SKM-1 (cell line): ENCODE measurements around the gene AEBP1.

Experiments used
- DNase-seq: peaks from one replicate; lab custom pipeline; 2025; ENCODE audit not compliant: unreplicated experiment; lab: John Stamatoyannopoulos, UW

AEBP1 gene

DNA sequence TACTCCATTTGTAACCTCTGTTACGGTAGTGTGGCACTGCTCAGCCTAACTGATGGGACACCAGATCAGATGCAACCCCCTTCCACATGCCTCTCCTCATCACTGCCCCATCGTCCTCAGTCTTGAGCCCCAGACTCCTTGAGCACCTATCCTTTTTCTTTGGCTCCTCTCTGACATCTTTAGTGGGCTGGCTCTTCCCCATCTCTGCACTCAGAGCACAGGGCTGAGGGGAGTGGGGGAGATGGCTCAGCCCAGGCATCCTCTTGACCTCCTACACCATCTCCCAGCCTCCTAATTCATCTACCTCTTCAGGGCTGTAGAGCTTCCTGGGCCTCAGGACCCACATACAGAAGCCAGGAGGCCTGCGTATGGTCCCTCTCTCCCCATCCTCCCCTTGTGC lies 20.3 kb upstream of the AEBP1 start:
- DNase-seq: no peak

DNA sequence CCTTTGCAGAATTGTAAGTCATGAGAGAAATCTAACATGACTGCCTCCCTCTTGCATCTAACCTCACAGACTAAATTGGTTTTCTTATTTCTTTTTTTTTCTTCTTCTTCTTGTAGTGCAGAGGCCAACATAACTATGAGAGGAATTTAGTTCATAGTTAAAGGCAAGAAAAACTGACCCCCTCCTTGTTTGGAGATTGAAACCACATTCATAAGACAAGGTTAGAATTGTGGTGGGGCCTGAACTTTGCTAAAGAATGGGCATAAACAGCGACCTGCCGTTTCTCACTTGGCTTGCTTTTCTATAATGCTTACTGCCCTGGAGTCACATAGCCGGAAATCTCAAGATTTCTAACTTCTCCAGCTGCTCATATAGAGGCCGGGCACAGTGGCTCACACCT lies 19.4 kb upstream of the AEBP1 start:
- no peak for DNase-seq

DNA sequence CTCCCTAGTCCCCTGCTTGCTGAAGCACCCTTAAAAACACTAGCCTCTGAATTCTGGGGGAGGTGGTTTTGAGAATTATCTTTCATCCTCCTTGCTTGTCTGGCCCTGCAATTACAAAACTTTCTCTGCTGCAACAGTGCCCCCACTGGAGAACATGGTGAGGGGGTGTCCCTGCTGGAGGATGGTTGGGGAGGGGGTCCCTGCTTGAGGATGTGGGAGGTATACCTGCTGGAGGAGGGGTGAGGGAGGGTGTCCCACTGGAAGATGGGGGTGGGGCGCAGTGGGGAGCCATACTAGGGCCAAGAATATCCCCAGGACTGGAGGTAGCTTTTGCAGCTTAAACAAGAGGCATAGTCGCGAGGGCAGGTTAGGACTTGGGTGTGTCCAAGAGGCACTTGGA lies 18.6 kb upstream of the AEBP1 start:
- no peak for DNase-seq

DNA sequence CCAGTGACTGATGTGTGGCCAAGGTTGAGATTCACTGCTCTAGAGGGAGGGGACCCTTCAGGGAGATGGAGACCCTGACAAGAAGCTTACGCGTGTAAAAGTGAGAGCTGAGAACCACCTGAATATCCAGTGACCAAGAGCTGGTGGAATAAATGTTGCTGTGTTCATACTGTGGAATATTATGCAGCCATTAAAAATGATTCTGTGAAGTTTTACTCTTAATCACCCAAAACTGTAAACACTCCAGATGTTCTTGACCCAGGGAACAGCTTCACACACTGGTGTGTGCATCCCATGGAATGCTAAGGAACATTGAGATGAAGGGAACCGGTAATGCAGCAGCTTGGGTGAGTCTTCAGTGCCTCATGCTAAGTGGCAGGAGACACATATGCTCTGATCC lies 17.5 kb upstream of the AEBP1 start:
- DNase-seq: no peak

DNA sequence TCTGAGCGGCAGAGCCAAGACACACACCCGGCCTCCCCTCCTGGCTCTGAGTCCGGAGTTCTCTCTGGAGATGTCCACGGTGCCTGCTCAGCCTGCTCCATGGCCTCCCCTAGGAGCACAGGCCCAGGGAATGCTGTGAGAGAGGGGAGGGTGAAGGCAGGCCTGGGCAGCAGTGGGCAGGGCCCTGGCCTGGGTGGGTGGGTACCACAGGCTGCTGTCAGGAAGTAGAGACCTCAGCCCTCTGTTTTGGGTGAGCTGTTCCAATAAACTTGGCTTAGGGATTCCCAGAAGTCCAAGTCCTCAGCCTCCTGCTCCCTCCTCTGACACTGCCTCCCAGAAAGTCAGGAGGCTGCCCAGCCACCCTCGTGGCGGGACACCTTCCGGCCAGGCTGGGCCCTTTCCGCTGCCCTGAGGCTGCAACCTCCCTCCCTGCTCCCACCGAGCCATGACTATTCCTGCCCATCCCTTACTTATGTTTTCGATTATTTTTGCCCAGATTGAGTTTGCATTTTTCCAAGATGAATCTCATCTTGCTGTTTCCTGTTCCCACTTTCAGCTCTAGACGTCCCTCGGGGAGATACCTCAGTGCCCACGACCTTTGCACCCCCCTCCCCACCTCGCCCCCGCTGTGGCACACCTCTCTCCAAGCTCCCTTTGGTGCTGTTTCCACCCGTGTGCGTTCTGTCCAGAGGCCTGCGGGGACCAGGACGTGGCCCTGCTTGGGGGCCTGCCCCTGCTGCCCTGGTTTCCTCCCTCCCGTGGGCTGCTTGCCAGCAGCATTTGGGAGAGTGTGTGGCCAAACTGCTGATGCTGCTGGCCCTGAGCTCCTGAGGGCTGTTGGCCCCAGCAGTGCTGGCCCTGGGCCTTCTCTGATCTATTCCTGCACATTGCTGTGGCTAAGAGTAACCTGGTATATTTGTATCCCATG lies 16.0 kb upstream of the AEBP1 start:
- no peak for DNase-seq

DNA sequence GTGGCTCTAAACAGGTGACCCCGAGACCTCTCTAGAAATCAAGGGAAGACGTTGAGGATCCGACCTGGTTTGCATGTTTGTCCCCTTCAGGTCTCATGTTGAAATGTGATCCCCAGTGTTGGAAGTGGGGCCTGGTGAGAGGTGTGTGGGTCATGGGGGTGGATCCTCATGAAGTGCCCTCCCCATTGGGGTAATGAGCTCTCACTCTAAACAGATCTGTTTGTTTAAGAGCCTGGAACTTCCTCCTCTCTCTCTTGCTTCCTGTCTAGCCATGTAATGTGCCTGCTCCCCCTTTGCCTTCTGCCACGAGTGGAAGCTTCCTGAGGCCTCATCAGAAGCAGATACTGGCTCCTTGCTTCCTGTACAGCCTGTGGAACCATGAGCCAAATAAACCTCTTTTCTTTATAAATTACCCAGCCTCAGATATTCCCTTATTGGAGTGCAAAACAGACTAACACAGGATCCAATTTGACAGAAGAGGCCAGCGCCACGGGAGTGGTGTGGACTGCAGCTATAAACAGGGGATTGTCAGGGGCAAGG lies 11.0 kb upstream of the AEBP1 start:
- no peak for DNase-seq

DNA sequence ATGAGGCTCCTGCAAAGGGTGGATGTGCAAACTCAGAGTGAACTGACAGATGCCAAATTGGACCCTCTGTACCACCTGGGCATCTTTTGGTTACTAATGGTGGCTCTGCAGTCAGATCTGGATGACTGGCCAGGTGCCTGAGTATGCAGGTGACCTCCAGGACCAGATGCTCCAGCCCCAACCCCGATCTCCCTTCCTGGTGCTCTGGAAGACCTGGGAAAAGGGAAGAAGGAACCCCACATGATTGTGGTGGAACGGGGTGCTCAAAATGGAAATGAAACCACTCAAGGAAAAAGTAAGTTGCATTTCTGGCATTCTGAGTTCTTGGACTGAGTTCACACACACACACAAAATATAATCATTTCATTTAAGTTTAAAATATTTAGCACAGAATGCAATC lies 9.8 kb upstream of the AEBP1 start:
- DNase-seq: no peak

DNA sequence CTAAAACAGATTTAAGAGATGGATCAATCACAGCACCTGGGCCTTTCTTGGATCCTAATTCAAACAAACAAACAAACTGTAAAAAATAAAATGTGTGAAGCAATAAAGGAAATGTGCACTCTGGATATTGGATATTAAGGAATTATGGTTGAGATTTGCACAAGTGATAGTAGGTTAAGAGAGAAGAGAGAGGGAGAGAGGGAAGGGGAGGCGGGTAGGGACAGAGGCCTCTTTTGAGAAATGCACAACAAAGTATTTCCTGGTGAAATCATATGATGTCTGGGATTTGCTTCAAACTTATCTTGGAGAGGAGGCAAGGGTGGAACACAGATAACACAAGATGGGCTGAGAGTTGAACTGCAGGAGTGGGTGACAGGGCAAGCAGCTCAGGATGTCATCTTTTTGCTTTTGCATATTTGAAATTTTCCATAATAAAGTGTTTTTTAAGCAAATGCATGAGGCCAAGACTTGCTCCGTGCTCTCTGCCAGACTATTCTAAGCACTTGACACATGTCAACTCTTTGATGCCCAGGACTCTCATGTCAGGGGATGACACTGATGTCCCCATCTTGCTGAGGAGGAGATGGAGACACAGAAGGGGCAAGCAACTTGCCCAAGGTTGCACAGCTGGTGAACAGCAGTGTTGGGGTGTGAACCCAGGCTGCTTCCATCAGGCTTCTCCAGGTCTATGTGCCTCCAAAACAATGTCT lies 9.1 kb upstream of the AEBP1 start:
- DNase-seq: no peak

DNA sequence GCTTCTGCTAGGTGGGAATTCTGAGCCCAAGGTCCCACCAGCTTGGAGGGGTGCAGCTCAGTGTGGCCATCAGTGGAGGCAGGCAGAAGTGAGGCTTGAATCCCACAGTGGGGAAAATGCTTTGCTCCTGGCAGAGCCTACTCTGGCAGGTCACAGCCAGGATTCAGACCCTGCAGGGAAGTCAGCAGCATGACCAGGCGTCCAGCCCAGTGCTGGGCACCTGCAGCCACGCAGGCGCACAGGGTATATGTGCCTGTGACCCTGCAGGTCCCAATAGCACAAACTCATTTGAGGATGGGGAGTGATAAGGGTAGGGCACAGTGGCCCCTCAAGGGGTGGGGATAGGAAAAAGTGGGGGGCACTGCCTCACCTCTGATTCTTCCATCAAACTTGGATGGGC lies 8.4 kb upstream of the AEBP1 start:
- DNase-seq: no peak

DNA sequence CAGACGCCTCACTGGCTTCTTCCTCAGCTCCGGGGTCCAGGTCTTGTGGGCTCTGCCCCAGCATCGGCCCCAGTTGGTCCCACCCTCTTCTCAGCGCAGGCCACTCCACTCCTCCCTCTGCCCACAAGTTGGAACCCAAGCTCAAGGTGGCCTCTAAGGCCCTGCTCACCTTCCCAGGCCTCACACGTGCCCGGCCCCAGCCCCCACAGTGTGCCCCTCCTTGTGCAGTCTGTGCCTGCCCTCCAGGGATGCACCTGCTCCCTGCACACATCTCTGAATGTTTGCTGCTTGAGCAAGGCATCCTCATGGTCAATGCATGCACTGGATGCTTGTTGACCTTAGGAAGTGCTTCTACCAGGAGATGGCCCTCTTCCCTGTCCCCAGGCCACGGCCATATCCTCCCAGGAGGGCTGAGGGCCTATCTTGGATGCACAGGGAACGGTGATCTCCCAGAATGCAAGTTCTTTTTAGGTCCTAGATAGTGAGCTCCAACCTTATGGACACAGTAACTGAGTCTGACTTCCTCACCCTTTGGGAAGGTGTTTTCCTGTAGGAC lies 7.7 kb upstream of the AEBP1 start:
- no peak for DNase-seq

DNA sequence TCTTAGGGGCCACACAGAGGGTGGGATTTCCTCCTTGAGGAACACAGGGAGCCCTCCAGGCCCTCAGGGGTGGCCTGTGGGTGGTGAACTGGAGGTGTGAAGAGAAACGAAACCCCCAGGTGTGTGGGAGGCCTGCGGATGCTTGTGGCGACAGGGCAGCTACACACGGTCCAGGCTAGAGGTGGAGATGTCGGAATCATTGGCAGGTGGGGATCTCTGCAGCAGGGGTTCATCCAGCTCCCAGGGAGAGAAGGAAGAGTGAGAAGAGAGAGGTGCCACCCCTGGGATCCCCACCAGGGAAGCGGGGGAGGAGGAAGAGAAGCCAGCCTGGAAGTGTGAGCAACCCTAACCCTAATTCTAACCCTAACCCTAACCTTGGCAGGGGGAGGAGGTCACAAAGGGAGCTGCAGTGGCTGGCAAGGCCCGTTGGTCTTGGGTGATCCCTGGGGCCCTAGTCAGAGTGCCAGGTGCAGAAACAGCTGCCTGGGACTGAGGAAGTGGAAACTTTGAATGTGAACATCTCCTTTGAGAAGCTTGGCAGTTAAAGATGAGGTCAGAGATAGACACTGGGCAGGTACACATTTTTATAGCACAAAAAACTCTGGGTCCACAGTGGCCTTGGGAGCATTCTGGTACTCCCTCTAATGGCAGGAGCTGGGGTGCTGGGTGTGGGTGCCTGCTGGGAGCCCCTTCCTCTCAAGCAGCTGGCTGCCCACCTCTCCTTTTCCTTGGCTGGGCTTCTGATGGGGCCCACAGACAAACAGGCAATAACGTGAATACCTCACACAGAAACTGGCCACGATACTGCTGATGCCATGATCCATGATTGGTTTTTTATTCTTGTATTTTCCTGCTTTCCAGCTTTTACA lies 6.8 kb upstream of the AEBP1 start:
- no peak for DNase-seq

DNA sequence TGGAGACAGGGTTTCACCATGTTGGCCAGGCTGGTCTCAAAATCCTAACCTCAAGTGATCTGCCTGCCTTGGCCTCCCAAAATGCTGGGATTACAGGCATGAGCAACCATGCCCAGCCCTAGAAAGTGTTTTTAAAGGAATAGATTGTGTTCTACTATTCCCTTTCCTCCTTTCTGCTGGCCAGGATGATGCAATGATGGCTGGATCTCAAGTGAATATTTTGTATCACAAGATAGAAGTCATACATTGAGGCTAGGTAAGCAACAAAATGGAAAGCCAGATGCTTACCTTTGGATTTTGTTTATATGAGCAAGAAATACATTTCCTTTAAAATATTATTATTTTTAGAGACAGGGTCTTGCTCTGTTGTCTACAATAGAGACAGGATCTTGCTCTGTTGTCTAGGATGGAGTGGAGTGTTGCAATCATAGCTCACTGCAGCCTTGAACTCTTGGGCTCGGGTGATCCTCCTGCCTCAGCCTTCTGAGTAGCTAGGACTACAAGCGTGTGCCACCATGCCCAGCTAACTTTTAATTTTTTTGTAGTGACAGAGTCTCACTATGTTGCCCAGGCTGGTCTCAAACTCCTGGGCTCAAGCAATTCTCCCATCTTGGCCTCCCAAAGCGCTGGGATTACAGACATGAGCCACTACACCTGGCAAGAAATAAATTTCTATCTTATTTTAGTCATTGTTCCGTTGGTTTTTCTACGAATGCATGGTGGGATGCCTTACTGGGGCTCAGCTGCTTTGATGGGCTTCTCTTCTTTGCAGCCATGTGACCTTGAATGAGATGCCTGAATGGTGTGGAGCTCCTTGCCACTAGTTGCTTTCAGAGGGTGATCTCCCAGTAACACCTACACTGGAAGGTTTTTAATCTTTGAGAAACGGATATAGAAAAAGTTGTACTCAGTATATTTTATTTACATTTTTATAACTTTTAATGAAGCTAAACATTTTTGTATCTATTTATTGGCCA lies 5.8 kb upstream of the AEBP1 start:
- no peak for DNase-seq

DNA sequence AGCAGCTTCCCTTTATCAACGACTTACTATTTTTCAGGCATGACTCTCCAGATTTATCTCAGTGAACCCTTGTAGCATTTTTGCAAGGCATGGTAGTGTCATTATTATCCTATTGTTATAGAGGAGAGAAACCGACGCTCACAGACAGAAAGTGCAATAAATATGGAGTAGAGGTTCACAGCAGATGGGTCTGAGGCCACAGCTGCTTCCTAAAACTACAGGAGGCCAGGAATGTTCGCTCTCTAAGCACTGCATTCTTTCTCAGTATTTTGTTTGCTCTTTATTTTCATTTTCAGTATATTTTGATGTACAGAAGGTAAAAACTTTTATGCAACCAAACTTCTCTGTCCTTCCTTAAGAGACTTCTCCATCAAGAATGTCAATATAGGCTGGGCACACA lies 4.5 kb upstream of the AEBP1 start:
- no peak for DNase-seq

DNA sequence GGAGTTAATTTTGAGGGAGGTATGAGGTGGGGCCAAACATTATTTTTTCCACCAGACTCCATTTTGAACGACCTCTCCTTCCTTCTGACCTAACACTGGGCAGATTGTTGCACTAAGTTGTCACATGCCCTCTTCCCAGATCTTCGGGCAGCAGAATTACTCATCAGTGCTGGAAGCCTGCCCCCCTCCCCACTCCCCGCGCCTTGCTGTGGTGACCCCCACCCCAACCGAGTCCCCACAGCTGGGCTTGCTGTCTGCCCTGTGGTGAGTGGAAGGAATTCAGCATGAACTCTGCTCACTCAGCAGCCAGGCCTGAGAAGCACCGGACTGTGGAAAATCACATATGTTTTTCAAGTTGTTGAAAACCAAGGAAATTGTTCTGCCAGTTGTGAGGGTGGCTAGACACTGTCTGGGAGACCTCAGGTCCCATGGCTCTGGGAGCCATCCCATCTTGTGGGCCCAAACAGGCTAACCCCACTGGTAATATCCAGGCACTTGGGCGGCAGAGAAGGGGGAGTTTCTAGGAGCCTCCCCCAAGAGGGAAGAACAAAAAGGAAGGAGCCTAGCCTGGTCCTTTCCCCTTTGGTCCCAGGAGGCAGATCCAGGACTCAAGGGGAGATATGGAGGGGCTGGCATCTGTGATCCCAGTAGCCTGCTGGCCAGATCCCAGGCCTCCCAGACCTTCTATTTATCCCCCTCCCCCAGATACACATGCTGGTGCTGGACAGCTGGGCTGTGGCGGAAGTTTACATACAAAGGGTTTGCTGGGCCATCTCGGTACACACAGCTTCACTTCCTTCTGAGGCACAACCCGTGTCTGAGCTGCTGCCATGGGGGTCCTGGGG lies 3.5 kb upstream of the AEBP1 start:
- DNase-seq: no peak

DNA sequence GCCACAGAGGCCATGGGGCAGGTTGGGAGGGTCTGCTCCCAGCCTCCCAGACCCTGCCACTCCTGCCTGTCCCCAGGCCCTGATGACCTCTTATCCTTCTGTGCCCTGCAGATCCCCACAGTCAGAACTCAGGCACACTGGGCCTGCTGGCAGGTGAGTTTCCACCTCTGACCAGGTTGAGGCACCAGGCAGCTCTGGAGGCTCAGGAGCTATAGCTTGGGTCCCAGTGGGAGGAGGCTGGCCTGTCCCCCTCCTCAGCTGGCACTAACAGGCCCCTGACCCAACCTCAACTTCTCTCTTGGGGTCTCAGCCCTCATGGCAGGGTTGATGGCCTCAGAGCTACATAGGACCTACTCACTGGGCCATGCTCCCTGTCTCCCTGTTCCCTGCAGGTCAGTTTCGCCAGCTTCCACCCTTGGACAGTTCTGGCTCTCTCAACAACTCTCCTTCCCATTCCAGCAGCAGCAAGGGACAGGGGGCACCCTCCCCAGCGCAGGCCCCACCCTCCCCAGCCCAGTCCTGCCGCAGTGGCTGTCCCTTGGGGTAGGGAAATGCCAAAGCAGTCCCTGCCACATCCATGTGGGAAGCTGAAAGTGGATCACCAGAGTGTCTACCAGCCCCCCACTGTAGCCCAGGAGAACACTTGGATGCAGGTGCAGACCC lies 2.7 kb upstream of the AEBP1 start:
- DNase-seq: no peak

DNA sequence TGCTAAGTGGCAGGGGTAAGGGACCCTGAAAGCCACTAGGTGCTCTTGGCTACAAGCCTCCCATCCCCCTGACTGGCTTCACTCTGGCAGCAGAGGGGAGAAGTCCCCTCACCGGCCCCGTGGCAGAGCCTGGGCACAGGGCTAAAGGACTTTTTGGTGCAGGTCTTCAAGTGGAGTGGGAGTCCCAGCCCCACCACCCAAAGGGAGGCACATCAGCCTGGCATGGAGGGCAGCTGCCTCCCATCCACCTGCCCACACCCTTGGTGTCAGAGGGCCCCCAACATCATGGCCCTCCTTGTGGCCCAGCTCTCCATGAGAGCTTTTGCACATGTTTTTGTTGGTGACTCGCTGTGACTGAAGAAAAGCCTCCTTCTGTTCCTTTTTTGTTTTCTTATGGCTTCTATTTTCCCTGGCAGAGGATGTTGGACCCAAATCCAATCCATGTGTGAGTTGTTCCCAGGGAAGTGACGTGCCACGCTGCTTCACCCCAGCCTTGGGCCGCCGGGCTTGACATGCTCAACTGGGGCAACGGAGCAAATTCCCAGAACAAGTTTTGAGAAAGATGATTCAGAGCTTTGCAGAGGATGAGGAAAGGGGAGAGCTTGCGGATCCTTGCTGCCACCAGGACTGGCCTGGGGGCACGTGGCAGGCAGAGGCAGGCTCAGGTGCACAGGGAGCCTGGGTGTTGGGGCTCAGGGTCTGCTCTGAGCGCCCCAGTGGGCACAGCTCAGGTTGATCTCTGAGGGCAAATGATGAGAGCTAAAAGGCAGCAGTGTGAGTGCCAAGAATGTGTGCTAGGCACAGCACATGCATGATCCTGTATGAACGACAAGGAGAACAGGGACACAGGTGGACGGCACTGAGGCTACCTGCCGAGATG lies 1.9 kb upstream of the AEBP1 start:
- DNase-seq: no peak

DNA sequence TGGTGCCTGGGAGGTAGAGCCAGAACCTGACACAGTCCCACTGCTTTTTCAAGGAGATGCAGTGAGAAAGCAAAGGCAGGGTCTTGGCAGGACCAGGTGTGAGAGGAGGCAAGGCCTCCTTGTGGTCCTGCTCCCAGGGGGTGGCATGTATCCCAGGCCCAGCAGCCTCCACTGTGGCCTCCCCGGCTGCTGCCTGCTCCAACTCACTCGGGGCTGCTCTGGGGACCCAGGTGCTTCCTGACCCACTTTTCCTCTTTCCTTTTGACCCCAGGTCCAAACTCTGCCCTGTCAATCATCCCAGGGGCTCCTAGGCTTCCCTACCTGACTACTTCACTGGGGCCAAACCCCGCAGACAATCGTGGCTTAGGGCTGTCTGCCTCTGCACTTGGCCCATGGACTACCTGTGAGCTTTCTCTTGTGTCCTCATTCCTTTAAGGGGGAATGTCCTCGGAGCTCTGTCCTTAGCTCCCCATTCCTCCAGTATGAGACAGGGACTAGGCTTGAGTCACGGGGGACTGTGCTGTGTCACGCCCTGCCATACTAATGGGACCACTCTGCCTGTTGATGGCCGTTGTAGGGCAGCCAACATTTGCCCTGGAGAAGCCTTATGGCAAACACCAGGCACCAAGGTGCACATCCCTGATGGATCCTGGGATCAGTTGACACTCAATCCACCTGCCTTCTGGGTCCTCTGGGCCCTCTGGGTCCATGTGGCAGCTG lies 1.1 kb upstream of the AEBP1 start:
- no peak for DNase-seq
